GM18519 (cell line): ENCODE results near the gene TMEM141.

ENCODE experiments used
- ATAC-seq: cut with Tn5 transposase; IDR thresholded peaks from one replicate; pipeline ENCODE4 v1.9.1; 2021; ENCODE audit warnings: mild to moderate bottlenecking, moderate library complexity; ENCODE audit not compliant: unreplicated experiment, low FRiP score

The TMEM141 gene

DNA sequence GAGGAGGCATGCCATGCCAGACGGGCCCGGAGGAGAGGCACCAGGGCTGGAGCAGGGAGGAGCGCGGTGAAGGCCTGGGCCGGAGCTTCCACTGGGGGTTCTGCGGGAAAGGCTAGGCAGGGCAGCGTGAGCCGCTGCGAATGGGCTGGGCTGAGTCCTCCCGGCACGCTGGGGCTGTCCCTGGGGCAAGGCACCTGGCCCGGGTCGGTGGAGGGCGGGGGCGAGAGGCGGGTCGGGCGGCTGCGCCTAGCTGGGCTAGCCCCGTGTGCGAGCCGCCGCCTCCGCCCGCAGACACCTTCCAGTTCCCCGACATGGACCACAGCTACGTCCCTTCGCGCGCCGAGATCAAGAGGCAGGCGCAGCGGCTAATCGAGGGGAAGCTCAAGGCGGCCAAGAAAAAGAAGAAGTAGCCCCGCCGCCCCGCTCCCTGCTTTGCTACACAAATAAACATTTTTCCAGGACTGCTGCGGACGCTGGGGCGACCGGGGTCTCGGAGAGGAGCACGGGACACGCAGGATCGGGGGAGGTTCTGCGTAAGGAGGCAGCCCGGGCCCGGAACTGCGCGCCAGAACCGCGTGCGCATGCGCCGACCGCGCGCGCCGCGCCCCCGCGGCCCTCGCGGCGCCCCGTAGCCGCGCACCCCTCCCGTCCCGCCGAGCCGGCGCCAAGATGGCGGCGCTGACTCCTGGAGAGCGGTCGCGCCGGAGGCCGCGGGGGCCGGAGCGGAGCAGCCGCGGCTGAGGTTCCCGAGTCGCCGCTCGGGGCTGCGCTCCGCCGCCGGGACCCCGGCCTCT lies 16.3 kb downstream of the TMEM141 start, which contains the start of gene RABL6:
Gene RABL6, plus strand, starts transcription at position 668 of the 794 bp plus-strand sequence. CDS start 249 bp downstream, outside the sequence.
- ATAC-seq: no peak

DNA sequence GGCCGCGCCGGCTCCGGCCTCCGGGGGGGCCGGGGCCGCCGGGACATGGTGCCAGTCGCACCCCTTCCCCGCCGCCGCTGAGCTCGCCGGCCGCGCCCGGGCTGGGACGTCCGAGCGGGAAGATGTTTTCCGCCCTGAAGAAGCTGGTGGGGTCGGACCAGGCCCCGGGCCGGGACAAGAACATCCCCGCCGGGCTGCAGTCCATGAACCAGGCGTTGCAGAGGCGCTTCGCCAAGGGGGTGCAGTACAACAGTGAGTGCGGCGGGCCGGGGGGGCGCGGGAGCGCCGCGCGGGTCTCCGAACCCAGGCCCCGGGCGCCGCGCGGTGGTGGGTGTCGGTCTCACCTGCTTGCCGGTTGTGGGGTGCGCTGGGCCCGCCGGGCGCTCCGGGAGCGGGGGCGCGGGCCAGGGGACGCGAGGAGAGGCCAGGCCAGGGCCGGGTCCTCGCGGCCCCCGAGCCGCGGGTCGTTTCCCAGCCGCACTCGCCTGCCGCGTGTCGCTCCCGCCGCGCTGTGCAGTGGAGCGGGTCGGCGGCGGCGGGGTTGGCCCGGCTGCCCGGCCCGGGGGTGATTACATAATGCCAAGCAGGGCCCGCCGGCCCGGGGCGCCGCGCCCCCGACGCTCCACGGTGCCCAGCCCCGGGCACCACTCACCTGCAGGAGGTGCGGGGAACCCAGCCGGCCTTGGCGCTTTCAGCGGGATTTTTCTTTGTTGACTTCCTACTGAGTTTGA lies 17.1 kb downstream of the TMEM141 start:
- no peak for ATAC-seq

- ATAC-seq: no peak
These were observed 17.6 kb downstream of the TMEM141 start for GRCh38 chr9:136808806-136809158.

- no peak for ATAC-seq
These were observed 23.7 kb downstream of the TMEM141 start for GRCh38 chr9:136814725-136815421.

DNA sequence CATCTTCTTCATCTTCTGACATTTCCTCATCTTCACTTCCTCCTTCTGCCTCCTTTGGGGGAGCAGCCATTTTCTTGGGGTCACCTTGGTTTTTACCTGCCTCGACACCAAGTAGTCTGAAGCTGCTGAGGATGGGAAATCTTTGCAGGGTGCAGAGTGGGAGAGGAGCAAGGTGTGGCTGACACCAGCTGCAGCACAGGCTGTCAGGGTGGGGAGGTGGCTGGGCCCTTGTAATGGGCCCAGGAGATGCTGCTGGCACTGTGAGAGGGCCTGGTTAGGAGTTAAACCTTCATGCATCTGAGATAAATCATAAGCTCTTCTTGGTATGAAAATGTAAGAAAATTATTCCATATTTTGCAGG lies 24.3 kb downstream of the TMEM141 start:
- ATAC-seq: no peak

DNA sequence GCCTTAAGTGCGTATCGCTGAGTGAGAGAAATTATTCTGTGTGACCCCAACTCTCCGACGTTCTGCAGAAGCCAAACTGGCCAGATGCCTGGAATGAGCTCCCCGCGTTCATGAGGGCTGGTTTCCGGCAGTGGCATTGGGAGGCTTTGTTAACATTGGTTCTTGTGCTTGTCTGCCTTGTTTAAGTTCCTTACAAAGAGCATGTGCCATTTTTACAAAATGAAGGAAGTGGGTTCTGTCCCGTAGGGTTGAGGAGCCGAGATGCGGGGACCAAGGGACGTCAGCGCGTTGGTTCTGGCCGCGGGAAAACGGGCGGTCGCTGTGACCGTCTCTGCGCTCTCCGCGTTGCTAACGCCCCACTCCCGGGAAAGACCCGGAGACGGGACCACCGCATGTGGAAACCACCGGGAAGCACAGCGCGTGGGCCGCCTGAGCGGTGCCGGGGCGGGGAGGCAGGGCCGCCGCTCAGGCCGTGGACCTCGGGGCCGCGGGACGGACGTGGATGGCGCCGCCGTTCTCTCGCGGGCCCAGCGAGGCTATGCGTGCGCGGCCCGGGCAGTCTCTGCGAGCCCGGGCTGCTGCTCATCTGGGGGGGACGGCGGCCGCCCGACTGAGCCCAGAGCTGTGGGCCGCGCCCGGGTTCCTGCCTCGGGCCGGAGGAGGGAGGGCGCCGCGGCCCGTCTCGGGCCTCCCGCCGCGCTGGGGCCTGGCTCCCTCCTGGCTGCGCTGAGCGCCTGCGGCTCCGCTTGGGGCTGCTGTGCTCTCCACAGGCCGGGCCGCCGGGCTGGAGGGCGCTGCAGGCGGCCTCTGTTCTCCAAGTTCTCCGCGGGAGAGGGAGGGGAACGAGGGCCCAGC lies 30.1 kb downstream of the TMEM141 start:
- ATAC-seq: no peak

- ATAC-seq: no peak
These were observed 30.8 kb downstream of the TMEM141 start for GRCh38 chr9:136821826-136822544.

- no peak for ATAC-seq
These were observed 32.2 kb downstream of the TMEM141 start for GRCh38 chr9:136823136-136824046.

DNA sequence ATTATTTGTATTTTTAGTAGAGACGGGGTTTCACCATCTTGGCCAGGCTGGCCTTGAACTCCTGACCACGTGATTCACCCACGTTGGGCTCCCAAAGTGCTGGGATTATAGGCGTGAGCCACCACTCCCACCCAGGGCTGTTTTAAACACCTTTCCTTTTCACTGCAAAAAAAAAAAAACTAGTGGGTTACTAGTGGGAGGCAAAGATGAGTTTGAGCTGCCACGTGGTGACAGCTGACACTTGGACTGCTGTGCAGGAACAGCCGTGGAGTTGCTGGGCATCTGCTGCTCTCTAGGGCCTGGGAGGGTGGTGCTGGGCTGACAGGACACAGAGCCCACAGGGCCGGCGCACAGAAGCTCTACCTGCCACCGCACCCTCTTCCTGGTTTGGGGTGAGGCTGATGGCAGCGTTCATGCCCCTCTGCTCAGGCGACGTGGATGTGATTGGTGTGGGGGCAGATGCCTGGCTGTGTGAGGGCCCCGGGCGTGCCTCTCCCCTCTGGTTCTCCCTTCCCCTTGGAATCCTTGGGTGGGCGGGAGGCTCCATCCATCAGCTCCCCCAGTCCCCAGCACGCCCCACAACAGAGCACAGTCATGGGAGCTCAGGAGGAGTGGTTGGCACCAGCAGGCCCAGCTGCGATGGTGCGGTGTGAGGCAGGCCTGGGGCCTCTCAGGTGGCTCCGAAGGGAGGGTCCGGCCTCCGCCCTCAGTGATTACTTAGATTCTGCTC lies 33.5 kb downstream of the TMEM141 start:
- ATAC-seq: no peak

GRCh38 chr9:136825295-136826187 lies 34.4 kb downstream of the TMEM141 start:
- no peak for ATAC-seq

GRCh38 chr9:136826188-136826541 lies 35.0 kb downstream of the TMEM141 start:
- ATAC-seq: no peak

DNA sequence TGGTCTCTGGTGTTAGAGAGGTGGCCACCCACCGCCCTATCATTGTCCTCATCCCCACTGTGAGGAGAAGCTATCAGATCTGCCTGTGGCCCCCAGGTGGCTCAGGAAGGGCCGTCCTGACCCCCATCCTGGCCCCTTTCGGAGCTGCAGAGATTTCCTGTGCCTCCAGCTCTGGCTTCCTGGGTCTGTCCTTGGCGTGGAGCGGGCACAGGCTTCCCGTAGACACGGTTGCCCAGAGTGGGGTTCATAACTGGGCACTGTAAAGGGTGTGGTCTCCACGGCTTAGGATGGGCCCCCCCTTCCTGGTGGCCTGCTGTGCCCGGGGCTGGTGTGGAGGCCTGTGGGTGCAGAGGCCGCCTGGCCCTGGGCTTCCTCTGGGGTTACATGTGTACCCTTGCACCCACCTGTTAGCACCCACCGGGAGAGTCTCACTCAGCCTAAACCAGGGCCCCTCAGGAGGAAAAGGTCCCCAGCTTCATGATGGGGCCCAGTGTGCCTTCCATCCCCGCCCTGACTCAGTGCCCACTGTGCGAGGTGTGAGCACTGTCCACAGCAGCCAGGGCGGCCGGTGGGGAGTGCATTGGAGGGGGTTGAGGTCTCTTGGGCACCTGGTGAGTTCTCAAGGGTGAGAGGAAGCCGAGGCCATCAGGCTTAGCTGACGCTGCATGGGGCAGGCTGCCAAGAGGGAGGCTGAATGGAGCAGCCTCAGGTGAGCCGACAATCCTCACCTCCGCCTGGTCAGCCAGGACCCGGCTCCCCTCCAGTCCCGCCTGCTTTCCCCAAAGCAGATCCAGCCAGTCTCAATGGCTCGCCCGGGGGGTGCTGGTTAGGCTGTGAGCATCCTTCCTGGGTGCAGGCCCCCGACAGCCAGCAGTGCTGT lies 35.8 kb downstream of the TMEM141 start:
- ATAC-seq: no peak

DNA sequence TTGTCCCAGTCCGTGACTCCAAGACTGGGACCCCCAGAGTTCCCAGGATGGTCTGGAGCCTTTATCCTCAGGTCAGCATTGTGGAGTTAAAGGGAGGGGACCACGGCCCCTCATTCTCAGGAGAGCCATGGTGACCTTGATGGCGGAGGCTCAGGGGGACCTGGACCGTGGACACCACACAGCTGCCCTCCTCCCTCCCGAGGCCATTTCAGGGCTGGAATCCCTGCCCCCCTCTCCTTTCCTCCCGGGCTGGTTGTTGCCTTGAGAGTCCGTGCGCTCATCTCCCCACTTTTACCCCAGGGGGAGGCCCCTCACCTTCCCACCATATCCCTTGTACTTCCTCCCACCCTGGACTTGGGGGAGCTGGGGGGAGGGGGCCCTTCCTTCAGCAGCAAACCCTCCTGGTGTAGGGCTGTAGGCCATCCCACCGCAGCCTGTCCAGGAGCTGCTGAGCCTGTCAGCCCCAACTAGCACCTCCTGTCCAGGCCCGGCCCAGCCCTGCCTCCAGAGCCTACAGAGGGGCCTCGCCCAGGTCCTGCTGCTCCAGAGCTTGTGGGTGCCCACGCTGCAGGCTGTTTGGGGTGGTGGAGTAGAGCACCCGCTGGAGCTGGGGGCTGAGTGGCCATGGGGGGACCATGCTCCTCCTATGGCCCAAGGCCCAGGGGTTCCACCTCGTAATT lies 36.8 kb downstream of the TMEM141 start:
- ATAC-seq: no peak

GRCh38 chr9:136828474-136829140 lies 37.5 kb downstream of the TMEM141 start:
- no peak for ATAC-seq

DNA sequence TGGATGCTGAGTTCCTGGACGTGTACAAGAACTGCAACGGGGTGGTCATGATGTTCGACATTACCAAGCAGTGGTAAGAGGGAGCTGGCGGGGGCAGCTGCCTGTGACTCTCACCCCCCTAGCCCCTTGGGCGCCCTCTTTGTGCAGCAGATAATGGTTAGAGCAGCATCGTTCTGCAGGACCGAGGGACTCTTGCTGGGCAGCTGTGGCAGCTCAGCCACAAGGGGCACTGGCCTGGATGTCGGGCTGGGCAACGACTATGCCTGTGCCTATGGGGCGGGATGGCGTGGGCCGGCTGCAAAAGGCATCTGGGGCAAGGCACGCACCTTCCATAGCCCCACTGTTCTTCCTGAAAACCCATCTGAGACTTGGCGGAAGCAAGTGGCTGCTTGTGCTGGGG lies 38.3 kb downstream of the TMEM141 start:
- no peak for ATAC-seq
